Panc1 (cell line): ENCODE data around the gene MEIOSIN. TPM values are rescaled to one million over a fixed set of nuclear protein-coding genes. Genes with fewer than 3 reads are reported as not detected.
"Not testable (repeated sequence)": the region's sequence is repeated elsewhere in the genome, so short reads cannot be mapped to it uniquely, and the experiment has no call there.

Experiments used
- ATAC-seq: fragments of 200-7000 bp; cut with Tn5 transposase; 2 replicates; pipeline ENCODE4 v1.9.1; 2020; ENCODE audit warnings: mild to moderate bottlenecking, moderate library complexity
- Bru-seq: library from RNA; stranded (reverse); fragments of 400-500 nt; gene quantifications from one replicate; lab custom pipeline; 2021; lab: Mats Ljungman, UMichigan
- BruChase-seq, 2 experiments: library from RNA; stranded (reverse); fragments of 400-500 nt; gene quantifications; one replicate each; lab custom pipeline; 2021; lab: Mats Ljungman, UMichigan
- BruUV-seq: library from RNA; stranded (reverse); fragments of 400-500 nt; replicated peaks from 2 replicates; lab custom pipeline; 2021; lab: Mats Ljungman, UMichigan
- CTCF ChIA-PET: fragments of 300-600 bp; sonication (Branson Sonifier 250); formaldehyde crosslinking; loops from one replicate; lab custom pipeline; 2022; ENCODE audit warnings: antibody characterized with exemption; lab: Charles Lee
- POLR2A ChIA-PET: fragments of 300-600 bp; sonication (Branson Sonifier 250); formaldehyde crosslinking; loops from one replicate; lab custom pipeline; 2022; ENCODE audit warnings: antibody characterized with exemption; lab: Charles Lee
- DNase-seq: peaks from one replicate; pipeline ENCODE4 v3.0.0-alpha.2; 2010; ENCODE audit warnings: low read depth, low spot score
- H3K27ac ChIP-seq: 2 replicates; pipeline ENCODE4 v1.5.1; 2011; ENCODE audit warnings: mild to moderate bottlenecking, low read length, inconsistent platforms
- H3K27me3 ChIP-seq: fragments of 200-500 bp; sonication (Bioruptor generic); 2 replicates; pipeline ENCODE4 v1.6.0; 2014; ENCODE audit warnings: low read length, inconsistent platforms; ENCODE audit not compliant: control insufficient read depth, insufficient read depth
- H3K36me3 ChIP-seq: fragments of 200-500 bp; sonication (Bioruptor generic); 2 replicates; pipeline ENCODE4 v1.5.1; 2014; ENCODE audit warnings: inconsistent platforms, mild to moderate bottlenecking, low read length, moderate library complexity; ENCODE audit not compliant: control insufficient read depth, insufficient read depth
- H3K4me1 ChIP-seq: 2 replicates; pipeline ENCODE4 v1.5.1; 2011; ENCODE audit warnings: inconsistent platforms, mild to moderate bottlenecking, low read length, moderate library complexity; ENCODE audit not compliant: control insufficient read depth, insufficient read depth
- H3K4me3 ChIP-seq, 2 experiments: 2 replicates each; pipeline ENCODE4 v1.5.1; 2011 to 2012; ENCODE audit warnings: low read depth in 2 of 2, low read length in 2 of 2, mild to moderate bottlenecking in 2 of 2, inconsistent platforms in 1 of 2, moderate library complexity in 1 of 2
- H3K9me3 ChIP-seq: fragments of 200-500 bp; sonication (Bioruptor generic); 2 replicates; pipeline ENCODE4 v1.5.1; 2014; ENCODE audit warnings: low read depth, mild to moderate bottlenecking, inconsistent platforms, low read length, moderate library complexity; ENCODE audit not compliant: control insufficient read depth, insufficient read depth
- CTCF ChIP-seq: fragments of 450-650 bp; IDR thresholded peaks from 2 replicates; pipeline ENCODE4 v1.5.1; 2017; ENCODE audit warnings: mild to moderate bottlenecking
- POLR2AphosphoS5 ChIP-seq: IDR thresholded peaks from 2 replicates; pipeline ENCODE4 v1.6.1; 2012; ENCODE audit warnings: mild to moderate bottlenecking, low read depth, low read length, moderate library complexity
- SIN3A ChIP-seq: IDR thresholded peaks from 2 replicates; pipeline ENCODE4 v1.6.1; 2012; ENCODE audit warnings: low read depth, mild to moderate bottlenecking, low read length, moderate library complexity, borderline replicate concordance; ENCODE audit not compliant: insufficient read depth
- TCF7L2 ChIP-seq: IDR thresholded peaks from 2 replicates; pipeline ENCODE4 v1.6.1; 2011; ENCODE audit warnings: mild to moderate bottlenecking, low read depth, low read length, inconsistent platforms
- in situ Hi-C: cut with HindIII; loops from 2 replicates; pipeline ENCODE4 v1.10.0; 2016; ENCODE audit warnings: low sequenced_read_pairs, low pct_unique_long_range_greater_than_20kb
- intact Hi-C: fragments of 100-400 bp; cut with micrococcal nuclease; formaldehyde crosslinking; loops from one replicate; pipeline ENCODE4 v1.10.0; 2022; ENCODE audit not compliant: unreplicated experiment
- long read RNA-seq: library from polyadenylated mRNA; unstranded; transcript quantifications from one replicate; pipeline ENCODE4 v2.0.0, GENCODE V29; 2021; ENCODE audit not compliant: unreplicated experiment
- polyA plus RNA-seq: library from polyadenylated mRNA; unstranded; fragments of >200 nt; gene quantifications from one replicate; pipeline ENCODE4 v1.2.1, GENCODE V29; 2012; ENCODE audit warnings: missing spikeins; ENCODE audit not compliant: insufficient read length
- total RNA-seq: library from RNA; stranded (reverse); gene quantifications from one replicate; pipeline ENCODE4 v1.2.1, GENCODE V29; 2021; ENCODE audit not compliant: unreplicated experiment
- TF ChIP-seq, protein P1 (sequence below), 2 experiments: IDR thresholded peaks; 2 replicates each; pipeline ENCODE4 v1.6.1; 2011 to 2012; ENCODE audit warnings: low read depth in 2 of 2, control low read depth in 1 of 2, low read length in 1 of 2, mild to moderate bottlenecking in 1 of 2, moderate library complexity in 1 of 2; ENCODE audit not compliant: insufficient read depth in 1 of 2

MEIOSIN gene, protein sequence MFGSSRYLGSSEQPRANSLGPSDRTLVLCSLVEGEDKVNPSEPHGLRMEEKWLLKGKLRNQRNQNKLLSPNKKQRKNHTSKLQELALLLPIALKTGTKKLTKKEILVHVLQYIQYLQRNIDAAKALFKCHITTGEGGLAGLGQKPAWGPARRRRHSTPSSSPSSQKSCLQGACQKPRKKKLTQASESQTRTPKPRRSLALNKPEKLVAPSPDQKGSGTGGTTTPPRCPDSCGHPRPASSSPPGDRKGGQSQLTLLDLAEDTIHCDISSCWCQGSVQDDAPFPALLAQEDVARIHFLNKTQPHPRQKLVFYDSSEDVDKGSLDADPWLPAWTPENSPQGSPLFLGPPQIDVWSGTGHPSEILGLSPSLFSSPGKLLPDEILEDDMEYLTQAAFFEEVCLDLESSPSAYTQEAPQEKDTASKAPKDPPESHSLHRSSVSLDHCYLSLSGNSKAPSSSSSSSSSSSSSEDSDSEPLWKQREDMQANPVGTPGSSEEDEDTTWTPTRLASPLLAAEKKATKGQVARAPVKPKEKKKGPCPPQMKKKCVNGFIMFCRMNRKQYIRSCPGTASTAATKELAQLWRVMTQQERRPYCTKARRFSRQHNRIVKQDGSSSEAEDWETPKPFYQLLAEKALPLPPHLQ
- total RNA-seq, result not detected
- polyA plus RNA-seq, result not detected
- percentile 6 among the genes with signal in this experiment for Bru-seq, nascent RNA
- percentile 8 among the genes with signal in this experiment for BruChase-seq, experiment 1, labeled RNA remaining after a 2-hour chase
- percentile 6 among the genes with signal in this experiment for BruChase-seq, experiment 2, labeled RNA remaining after a 6-hour chase
- long read RNA-seq, result 0 reads

GRCh38 chr19:45733160-45733810, at the start of gene MEIOSIN:
TSS of gene MEIOSIN (plus strand) at chr19:45733439. CDS start at chr19:45735377, 1,938 bp downstream.
- H3K27ac ChIP-seq, result no peak within 1 kb of the TSS
- in situ Hi-C loops, result no loop called here
- no peak for DNase-seq
- H3K27me3 ChIP-seq, result no peaks in the 10 kb centered on the region
- H3K36me3 ChIP-seq, result peaks cover 2% of the 10 kb centered on the region; the same call in 1 of the 2 replicates
- H3K4me1 ChIP-seq, result no peaks in the 10 kb centered on the region
- TF ChIP-seq SIN3A, result no peak
- TF ChIP-seq, protein P1, sequence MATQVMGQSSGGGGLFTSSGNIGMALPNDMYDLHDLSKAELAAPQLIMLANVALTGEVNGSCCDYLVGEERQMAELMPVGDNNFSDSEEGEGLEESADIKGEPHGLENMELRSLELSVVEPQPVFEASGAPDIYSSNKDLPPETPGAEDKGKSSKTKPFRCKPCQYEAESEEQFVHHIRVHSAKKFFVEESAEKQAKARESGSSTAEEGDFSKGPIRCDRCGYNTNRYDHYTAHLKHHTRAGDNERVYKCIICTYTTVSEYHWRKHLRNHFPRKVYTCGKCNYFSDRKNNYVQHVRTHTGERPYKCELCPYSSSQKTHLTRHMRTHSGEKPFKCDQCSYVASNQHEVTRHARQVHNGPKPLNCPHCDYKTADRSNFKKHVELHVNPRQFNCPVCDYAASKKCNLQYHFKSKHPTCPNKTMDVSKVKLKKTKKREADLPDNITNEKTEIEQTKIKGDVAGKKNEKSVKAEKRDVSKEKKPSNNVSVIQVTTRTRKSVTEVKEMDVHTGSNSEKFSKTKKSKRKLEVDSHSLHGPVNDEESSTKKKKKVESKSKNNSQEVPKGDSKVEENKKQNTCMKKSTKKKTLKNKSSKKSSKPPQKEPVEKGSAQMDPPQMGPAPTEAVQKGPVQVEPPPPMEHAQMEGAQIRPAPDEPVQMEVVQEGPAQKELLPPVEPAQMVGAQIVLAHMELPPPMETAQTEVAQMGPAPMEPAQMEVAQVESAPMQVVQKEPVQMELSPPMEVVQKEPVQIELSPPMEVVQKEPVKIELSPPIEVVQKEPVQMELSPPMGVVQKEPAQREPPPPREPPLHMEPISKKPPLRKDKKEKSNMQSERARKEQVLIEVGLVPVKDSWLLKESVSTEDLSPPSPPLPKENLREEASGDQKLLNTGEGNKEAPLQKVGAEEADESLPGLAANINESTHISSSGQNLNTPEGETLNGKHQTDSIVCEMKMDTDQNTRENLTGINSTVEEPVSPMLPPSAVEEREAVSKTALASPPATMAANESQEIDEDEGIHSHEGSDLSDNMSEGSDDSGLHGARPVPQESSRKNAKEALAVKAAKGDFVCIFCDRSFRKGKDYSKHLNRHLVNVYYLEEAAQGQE (IDR thresholded peaks at IDR 0.05; ENCODE audit: insufficient read depth in 1 of 2, low read depth in 2 of 2, low read length in 1 of 2), result no peak
- no peak for TF ChIP-seq TCF7L2
- no peak for TF ChIP-seq CTCF
- no peak for TF ChIP-seq POLR2AphosphoS5
- BruUV-seq, result no TSS peak
- H3K4me3 ChIP-seq, result no peak within 1 kb of the TSS
- CTCF ChIA-PET, result interaction anchor here (0.6 kb wide), 1 partner anchor 118 kb away, joined by 7 read pairs; no protein-coding TSS in a partner anchor
- POLR2A ChIA-PET, result no interaction called here
- no peak for ATAC-seq
- no peaks in the 10 kb centered on the region for H3K9me3 ChIP-seq
- intact Hi-C loops, result no loop called here

- H3K9me3 ChIP-seq, in situ Hi-C loops, H3K4me3 ChIP-seq, intact Hi-C loops, H3K27me3 ChIP-seq, ATAC-seq, H3K4me1 ChIP-seq, H3K36me3 ChIP-seq, CTCF ChIA-PET, POLR2A ChIA-PET, DNase-seq, H3K27ac ChIP-seq, BruUV-seq: not testable (repeated sequence)
Measured at GRCh38 chr19:45685045-45685444, 48.2 kb upstream of the MEIOSIN start.
